NOMO-1 treated with DMSO at 0.1 percent for 48 hours (cell line): ENCODE results near the gene TMEM234.
A peak's percentile ranks its signal among the peaks of the same experiment; 100 is the strongest.

Experiments
- DNase-seq: peaks from one replicate; lab custom pipeline; 2025; ENCODE audit not compliant: unreplicated experiment; lab: John Stamatoyannopoulos, UW

TMEM234 gene

DNA sequence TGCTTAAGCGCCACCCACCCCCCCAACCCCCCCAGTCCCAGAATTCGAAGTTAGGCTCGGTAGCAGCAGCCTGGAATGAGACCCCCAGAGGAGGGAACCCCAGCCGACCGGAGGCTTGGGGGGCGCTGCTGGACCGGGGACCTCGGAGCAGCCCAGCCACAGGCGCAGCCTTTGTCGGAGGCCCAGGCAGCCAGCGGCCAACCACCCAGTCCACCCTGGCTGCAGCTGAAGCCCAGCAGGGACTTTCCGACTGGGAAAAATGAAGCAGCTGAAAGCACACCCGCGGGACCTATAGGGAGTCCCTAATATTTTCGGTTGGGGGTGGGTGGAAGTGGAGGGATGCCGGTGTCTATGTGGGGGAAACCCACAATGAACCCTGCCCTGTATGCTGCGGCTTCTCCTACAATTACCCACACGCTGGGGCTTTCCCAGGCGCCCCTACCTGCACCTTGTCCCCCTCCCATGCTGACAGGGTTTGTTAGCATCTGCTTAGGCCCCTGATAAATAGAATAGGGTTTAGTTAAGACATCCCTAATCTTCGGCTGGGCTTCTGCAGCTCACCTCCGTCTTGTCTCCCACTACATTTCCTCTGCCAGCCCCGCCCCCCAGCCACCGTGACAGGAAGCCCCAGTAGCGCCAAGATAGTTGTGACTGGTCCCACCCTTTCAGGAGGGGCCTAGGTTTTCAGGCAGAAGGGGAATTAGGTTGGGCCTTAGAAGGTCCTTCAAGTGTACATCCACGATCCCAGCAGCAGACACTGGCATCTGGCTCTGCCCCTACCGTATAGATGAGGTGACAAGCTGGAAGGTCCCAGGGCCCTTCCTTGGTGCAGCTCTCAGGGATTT, 20.9 kb downstream of the TMEM234 start:
- DNase-seq: peak; percentile 63

DNA sequence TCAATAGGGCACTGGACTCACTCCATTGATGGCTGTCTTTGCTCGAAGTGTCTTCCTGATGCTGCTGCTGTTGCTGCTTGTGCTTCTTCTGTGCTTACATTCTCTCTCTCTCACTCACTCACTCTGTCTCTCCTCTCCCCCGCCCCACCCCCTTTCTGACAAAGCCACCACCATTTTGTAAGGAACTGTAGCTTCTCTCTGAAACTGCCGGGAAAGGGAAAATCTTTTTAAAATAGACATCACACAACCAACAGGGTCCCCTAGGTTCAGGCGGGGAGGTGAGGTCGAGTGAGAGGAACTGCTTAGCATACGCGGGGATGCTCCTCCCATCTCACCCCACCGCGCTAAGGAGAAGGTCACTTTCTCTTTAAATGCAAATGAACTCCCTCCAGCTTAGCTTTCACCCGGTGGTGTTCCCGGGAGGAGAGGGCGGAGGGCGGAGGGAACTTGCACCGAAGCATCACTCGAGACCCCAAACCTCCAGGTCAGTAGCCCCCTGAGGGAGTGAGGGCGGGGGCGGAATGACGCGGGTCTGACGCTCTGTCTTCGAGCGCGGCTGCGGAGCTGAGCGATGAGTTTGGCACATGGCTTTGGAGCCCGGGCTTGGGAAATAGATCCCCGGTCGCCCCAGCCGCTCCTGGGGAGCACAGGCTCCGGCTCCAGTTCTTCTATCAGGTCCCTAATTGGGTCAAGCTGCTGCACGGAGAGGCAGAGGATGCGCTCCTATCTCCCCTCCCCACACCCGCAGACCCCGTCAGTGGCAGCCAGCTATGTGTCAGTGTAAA, 21.7 kb downstream of the TMEM234 start, which contains the start of gene CCDC28B:
TSS of gene CCDC28B (plus strand) at position 370 of the 785 bp plus-strand sequence. CDS start 1,341 bp downstream, outside the sequence.
- DNase-seq: peak; percentile 49

DNA sequence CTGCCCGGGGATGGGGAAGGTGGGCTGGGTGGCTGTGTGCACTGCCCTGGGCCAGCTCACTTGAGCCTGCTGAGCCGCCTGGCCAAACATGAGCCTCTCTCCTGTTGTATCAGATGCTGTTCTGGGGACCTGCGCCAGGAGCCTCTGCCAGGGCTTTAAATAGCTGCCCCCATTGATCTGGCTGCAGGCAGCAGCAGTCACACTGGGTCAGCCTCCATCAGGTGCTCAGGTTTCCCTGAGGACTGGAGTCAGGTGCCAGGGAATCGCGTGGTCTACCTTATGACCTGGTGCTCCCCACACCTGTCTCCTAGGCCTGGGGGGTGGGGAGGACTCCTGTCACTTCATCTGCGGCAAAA, 22.5 kb downstream of the TMEM234 start:
- DNase-seq: no peak

DNA sequence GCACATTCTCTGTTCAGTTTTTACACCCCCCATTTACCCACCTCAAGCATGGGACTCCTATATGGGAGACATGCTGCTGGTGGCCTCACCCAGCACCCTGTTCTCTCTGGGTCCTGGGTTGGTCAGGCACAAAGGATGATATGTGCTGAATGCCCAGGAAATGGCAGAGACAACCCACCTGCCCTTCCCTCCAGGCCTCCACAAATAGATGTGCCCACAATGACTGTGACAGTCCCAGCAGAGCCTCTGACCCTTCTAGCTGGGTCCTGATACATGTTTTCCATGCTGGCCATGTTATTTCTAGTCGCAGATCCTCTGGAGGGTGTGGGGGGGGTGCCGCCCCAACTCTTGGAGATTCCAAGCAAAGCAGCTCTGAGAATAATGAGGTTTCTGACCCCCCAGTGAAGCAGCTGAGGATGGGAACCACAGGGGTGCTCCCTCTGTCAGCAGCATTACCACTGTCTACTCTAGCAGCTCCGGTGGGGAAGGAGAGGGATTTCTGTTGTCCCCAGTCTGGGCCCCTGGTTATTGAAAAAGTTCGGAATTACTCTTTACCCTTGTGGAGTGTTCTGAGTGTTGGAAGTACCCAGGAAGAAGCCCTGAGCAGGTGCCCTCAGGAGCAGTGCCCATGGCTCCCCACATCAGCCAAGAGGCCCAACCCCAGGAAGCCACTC, 23.0 kb downstream of the TMEM234 start:
- DNase-seq: no peak

DNA sequence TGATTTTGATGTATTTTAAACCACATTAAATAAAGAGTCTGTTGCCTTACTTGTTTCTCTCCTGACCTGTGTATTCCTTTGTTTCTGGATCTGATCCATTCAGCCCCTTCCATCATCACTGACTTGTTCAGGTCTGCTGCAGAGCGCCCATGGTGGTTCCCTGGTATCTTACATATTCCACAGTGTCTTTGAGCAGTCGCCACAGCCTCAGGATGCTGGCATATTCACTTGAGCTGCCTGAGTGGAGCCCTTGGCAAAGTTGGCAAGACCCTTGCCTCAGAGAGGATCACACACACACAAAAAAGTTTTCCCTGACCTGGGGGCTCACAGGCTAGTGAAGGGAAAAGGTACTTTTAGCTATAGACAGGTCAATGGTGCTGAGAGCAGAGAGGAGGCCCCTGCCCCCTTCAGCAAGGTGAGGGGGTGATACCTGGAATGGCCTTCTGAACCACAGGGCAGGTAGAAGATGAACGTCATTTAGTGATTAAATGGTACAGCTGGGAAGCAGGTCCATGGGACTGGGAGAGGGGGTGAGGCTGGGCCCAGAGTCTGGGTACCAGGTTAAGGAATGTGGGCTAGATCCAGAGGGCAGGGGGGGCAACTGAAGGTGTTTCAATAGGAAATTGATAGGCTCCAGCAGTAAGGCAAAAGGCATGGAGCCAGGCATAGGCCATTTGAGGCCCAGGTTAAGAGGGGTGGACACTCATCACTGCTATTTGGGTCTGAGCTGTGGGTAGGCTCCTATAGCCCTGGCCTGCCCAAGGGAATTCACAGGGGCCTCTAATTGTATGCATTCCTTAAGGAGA, 23.7 kb downstream of the TMEM234 start:
- DNase-seq: no peak

DNA sequence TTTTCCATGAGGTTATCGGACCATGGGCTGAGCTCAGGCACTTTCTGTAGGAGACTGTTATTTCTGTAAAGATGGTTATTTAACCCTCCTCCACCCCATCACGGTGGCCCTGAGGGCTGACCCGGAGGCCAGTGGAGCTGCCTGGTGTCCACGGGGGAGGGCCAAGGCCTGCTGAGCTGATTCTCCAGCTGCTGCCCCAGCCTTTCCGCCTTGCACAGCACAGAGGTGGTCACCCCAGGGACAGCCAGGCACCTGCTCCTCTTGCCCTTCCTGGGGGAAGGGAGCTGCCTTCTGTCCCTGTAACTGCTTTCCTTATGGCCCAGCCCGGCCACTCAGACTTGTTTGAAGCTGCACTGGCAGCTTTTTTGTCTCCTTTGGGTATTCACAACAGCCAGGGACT, 24.3 kb downstream of the TMEM234 start:
- DNase-seq: no peak

DNA sequence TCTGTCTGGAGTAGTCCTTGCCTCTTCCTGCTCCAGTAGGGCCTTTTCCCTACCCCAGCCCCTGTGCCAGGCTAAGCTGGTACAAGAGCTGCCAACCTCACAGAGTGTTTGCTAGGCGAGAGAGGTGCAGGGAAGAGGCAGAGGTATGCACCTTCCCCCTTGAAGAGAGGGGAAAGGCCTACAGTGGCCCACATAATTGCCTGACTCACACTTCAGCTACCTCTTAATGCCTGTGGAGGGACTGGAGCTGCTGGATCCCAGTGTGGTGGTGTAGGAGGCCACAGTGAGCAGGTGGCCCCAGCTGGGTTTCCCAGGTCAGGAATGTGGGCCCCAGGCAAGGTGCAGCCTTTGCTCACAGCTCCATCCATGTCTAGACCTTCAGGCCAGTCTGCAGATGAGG, 25.1 kb downstream of the TMEM234 start:
- DNase-seq: no peak

DNA sequence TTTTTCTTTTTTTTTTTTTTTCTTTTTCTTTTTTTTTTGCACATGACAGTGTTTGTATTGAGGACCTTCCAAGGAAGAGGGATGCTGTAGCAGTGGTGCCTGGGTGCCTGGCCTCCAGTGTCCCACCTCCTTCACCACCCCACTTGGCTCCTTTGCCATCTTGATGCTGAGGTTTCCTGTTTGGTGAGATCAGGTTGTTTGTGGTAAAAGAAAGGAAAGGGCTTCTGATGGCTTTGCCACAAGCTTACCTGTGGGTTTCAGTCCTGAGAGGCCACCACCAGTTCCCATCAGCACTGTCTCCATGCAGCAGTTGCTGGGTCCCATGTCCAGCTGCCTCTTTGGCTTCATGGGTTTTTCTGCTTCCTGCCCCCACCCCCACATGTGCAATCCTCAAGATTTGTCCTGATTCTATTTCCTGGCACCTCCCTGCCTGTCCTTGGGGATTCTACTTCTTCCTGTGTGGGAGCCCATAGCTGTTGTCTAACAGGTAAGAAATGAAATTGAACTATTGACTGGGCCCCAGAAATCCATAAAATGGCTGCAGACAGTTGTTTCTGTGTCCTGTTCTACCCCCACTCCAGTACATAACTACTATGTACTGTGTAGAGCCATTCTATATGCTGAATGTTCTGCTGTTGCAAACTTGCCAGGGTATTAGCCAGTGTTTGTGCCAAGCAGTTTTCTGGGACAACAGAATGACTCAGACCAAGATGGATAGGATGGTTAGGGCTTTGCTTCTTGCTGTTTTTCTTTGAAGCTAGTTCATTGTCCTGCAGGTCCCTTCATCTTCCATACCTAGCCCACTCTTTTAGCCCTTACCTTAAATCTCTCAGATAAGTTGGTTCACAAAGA, 26.0 kb downstream of the TMEM234 start:
- no peak for DNase-seq

DNA sequence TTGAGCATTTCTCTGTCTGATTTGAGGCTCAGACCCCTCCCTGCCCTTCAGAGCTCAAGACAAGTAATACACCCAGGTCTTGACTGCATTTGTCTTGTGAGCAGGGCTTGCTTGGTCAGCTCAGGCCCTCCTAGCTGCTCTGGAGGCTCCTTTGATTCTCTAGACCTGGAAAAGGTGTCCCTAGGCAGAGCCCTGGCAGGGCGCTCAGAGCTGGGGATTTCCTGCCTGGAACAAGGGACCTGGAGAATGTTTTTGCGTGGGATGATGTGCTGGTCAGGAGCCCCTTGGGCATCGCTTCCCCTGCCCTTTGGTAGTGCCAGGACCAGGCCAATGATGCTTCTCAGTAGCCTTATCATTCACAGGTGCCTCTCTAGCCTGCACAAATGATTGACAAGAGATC, 26.6 kb downstream of the TMEM234 start:
- no peak for DNase-seq

DNA sequence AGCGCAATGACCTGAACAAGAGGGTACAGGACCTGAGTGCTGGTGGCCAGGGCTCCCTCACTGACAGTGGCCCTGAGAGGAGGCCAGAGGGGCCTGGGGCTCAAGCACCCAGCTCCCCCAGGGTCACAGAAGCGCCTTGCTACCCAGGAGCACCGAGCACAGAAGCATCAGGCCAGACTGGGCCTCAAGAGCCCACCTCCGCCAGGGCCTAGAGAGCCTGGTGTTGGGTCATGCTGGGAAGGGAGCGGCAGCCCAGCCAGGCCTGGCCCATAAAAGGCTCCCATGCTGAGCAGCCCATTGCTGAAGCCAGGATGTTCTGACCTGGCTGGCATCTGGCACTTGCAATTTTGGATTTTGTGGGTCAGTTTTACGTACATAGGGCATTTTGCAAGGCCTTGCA, 27.2 kb downstream of the TMEM234 start:
- no peak for DNase-seq

DNA sequence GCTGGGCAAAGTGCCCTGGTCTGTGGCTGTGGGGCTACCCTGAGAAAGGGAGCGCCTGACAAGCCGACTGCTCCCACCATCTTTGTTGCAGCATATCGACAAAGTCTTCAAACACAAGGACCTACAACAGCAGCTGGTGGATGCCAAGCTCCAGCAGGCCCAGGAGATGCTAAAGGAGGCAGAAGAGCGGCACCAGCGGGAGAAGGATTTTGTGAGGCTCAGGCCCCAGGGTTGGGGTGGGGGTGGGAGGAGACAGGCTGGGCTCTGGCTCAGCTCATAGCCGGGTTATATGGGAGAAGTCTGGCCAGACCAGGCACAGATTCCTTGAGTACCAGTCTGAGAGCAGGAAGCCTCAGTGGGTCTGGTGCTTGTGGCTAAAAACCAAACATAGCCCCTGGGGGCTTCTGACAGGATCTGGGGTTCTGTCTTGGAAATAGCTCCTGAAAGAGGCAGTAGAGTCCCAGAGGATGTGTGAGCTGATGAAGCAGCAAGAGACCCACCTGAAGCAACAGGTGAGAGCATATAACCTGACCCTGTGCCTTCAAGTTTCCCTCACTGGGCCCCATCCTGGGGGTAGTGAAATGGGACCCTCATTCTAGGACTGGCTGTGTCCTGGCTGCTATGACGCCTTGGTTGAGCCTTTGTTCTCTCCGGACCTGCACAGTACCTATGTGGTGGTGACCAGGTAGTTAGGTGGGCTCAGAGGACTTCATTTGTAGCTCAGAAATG, 29.8 kb downstream of the TMEM234 start:
- DNase-seq: no peak

DNA sequence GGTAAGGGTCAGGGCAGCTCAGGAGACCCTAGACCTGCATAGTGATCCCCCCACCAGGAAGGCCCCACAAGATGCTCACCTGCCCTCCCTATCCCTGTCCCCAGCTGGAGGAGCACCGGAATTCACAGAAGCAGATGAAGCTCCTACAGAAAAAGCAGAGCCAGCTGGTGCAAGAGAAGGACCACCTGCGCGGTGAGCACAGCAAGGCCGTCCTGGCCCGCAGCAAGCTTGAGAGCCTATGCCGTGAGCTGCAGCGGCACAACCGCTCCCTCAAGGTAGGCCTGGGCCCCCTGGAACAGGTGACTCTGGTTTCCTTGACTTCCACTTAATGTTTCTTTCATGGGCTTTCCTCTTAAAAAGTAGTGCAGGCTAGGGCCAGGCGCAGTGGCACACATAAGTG, 34.3 kb downstream of the TMEM234 start:
- DNase-seq: no peak

DNA sequence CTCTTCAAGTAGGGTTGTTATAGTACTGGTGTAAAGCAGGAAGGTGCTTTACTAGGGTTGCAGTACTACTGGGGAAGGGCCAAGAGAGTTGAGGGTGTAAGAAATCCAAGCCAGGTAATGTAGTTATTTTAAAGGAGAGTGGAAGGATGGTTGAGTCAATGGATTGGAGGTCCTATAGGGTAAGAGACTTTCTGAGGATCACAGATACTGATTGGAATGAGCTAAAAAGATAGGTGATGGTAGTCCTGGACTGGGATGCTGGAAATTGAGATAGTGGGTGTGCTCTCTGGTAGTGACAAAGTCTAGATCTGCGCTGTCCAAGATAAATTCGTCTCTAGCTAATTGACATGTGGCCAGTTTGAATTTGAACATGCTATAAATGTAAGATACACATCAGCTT, 35.7 kb downstream of the TMEM234 start:
- DNase-seq: no peak

DNA sequence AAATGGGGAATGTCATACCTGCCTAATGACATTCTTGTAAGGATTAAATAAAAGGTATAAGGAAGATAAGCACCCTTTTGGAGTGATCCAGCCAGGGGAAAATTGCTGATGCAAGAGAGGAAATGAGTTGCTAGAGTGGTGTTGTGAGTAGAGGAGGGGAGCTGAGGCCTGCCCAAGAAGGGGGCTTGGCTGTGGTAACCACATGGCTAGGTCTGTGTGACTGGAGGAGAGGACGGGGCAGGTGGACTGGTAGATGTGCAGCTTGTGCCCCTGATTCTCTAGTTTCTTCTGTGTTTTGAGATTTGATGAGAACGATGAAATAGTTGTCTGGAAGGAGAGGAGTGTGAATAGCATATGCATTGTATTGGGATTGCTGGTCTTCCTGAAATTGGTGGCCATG, 36.1 kb downstream of the TMEM234 start:
- no peak for DNase-seq

DNA sequence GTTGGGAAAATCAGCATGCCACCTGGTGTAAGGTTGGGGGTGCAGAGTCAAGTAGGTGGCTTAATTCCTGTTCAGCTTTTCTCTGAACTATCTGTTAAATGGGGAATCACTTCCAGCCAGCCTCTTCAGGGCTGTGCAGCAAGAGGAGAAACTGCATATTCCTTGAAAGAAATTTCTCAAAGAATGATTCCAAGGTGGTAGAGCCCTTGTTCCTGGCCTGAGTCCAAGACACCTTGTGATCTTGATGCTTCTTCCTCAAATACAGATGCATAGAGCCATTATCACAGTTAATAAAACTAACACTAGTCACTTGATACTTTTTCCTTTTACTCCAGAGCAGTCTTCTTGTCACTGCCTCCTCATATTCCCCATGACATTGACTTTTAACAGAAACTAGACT, 37.5 kb downstream of the TMEM234 start:
- no peak for DNase-seq

DNA sequence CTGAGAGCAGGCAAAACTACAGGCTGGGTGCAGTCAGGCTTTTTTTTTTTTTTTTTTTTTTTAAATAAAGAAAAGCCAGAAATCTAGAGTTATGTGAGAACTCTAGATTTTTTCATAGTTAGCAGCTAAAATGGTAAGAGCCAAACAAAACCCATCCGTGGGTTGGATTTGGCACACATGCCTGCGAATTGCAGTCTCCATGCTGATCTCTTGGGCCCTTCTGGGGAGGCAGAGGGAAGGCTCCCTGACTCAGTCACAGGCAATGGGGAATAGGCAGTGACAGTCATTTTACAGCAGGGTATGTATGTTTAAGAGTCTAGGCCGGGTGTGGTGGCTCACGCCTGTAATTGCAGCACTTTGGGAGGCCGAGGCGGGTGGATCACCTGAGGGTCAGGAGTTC, 40.1 kb downstream of the TMEM234 start:
- DNase-seq: no peak

DNA sequence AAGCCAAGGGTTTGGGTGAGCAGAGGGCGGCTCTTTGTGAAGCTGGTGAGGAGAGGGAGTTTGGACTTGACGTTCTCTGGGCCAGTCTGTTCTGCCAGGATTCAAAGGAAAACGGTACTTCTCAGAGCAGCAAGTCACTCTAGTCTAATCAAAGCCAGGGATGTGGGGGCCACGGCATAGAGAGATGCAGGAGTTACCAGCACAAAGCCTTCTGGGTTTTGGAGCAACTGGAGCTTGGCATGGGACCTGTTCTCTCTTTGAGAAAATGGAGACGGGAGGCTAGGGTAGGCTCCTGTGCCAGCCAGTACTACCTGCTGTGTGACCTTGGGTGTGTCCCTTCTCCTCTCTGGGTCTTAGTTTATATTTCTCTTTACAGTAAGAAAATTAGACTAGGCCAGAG, 40.6 kb downstream of the TMEM234 start:
- no peak for DNase-seq

DNA sequence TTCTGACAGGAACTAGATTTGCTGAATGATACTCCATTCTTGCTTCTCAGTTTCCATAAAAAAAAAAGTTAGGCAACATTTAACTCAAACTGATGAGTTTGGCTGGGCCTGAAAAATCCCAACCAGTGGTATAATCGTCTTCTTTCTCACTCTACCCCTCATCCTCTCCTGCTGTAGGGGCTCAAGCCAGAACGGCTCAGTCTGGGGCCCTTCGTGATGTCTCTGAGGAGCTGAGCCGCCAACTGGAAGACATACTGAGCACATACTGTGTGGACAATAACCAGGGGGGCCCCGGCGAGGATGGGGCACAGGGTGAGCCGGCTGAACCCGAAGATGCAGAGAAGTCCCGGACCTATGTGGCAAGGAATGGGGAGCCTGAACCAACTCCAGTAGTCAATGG, 41.1 kb downstream of the TMEM234 start:
- DNase-seq: no peak
